Lower leg skin (tissue), 4 donors: ENCODE measurements around the gene MYOG. TPM values are rescaled to one million over a fixed set of nuclear protein-coding genes. Genes with fewer than 3 reads are reported as not detected.

ENCODE experiments used
- DNase-seq, 2 donors: peaks; one replicate each; pipeline ENCODE4 v3.0.0-alpha.2; 2019; ENCODE audit warnings: low spot score in 2 of 2
- H3K4me3 ChIP-seq: fragments of 200-600 bp; sonication (generic); 2 replicates; pipeline ENCODE4 v1.5.1; 2017; ENCODE audit warnings: mild to moderate bottlenecking, low read depth; ENCODE audit not compliant: poor library complexity, severe bottlenecking
- CTCF ChIP-seq, 3 donors: fragments of 450-650 bp; IDR thresholded peaks; one replicate each; pipeline ENCODE4 v1.5.1; 2016; ENCODE audit warnings: antibody characterized with exemption in 3 of 3, mild to moderate bottlenecking in 3 of 3, moderate library complexity in 2 of 3
- POLR2A ChIP-seq, 2 donors: fragments of 450-650 bp; IDR thresholded peaks; one replicate each; pipeline ENCODE4 v1.6.1; 2016 to 2017; ENCODE audit warnings: antibody characterized with exemption in 2 of 2, mild to moderate bottlenecking in 1 of 2, moderate library complexity in 1 of 2
- WGBS, 2 donors: methylation state at CpG; one replicate each; pipeline ENCODE4 v1.1.5; 2018; 5-methylcytosine and 5-hydroxymethylcytosine counted together
- intact Hi-C: fragments of 100-400 bp; cut with DNase I; formaldehyde crosslinking; loops from one replicate; pipeline ENCODE4 v1.15.0; 2023; ENCODE audit warnings: low total_unique reads
- total RNA-seq, 4 donors: library from RNA; depleted of rRNA; stranded (reverse); fragments of >200 nt; gene quantifications; one replicate each; pipeline ENCODE4 v1.1.0, GENCODE V29; 2016

The MYOG gene
- total RNA-seq = not detected

GRCh38 chr1:203085528-203086406 lies at the start of gene MYOG:
Gene MYOG, minus strand, starts transcription at chr1:203086012. Its CDS starts 51 bp downstream, at chr1:203085961.
- peak in 1 of 2 donors; percentile 82 for DNase-seq
- WGBS, 2 donors = 80 to 89% methylated on average over 30 to 31 of the region's 36 CpGs
- intact Hi-C loops = no loop called here

GRCh38 chr1:203133970-203134725 lies 48.3 kb upstream of the MYOG start:
- H3K4me3 ChIP-seq = no peak overlapping the region
- 78 to 79% methylated on average over 12 of the region's 12 CpGs for WGBS, 2 donors
- intact Hi-C loops = no loop called here
- no peak for TF ChIP-seq POLR2A (IDR thresholded peaks at IDR 0.05)
- TF ChIP-seq CTCF (IDR thresholded peaks at IDR 0.05) = no peak
- DNase-seq = no peak

More at GRCh38 chr1:203085528-203086406, at the start of gene MYOG:
- no peak within 1 kb of the TSS for H3K4me3 ChIP-seq
- TF ChIP-seq POLR2A (IDR thresholded peaks at IDR 0.05) = no peak
- no peak for TF ChIP-seq CTCF (IDR thresholded peaks at IDR 0.05)

GRCh38 chr1:203131548-203132200 lies 45.9 kb upstream of the MYOG start:
- WGBS, 2 donors = 87 to 88% methylated on average over 7 to 9 of the region's 9 CpGs
- peak in 1 of 2 donors; percentile 81 for DNase-seq
- no peak overlapping the region for H3K4me3 ChIP-seq
- intact Hi-C loops = no loop called here
- TF ChIP-seq CTCF (IDR thresholded peaks at IDR 0.05) = no peak
- no peak for TF ChIP-seq POLR2A (IDR thresholded peaks at IDR 0.05)

GRCh38 chr1:203130358-203130985 lies 44.7 kb upstream of the MYOG start:
- no peak overlapping the region for H3K4me3 ChIP-seq
- peak in 1 of 2 donors; percentile 81 for DNase-seq
- intact Hi-C loops = no loop called here
- TF ChIP-seq CTCF (IDR thresholded peaks at IDR 0.05) (no peak), POLR2A (IDR thresholded peaks at IDR 0.05) (no peak)
- 90 to 95% methylated on average over 3 of the region's 3 CpGs for WGBS, 2 donors

- TF ChIP-seq POLR2A (IDR thresholded peaks at IDR 0.05) = no peak
- TF ChIP-seq CTCF (IDR thresholded peaks at IDR 0.05) = no peak
- 44 to 47% methylated on average over 7 of the region's 7 CpGs for WGBS, 2 donors
- intact Hi-C loops = no loop called here
- peak in 1 of 2 donors; percentile 80 for DNase-seq
- H3K4me3 ChIP-seq = no peak overlapping the region
Measured at GRCh38 chr1:203129501-203130231, 43.9 kb upstream of the MYOG start.
